Measurements from ENCODE around the gene MEX3A.

MEX3A gene

DNA sequence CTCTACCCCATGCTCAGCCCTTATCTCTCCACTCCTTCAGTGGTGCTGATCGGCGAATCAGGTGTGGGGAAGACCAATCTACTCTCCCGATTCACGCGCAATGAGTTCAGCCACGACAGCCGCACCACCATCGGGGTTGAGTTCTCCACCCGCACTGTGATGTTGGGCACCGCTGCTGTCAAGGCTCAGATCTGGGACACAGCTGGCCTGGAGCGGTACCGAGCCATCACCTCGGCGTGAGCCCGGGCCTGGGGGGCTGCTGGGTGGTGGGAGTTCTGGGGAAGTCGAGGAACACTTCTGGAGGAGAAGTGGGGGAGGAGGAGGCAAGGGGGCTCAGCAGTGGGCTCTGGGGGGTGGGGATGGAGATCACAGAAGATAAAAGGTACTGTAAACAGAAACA, 16.4 kb downstream of the MEX3A start:
- no peak for TF ChIP-seq CREB1 (IDR thresholded peaks at IDR 0.05; ENCODE audit: low read depth)
- TF ChIP-seq EP300 (IDR thresholded peaks at IDR 0.05; ENCODE audit: borderline replicate concordance), result no peak
- no peak for TF ChIP-seq CEBPB (IDR thresholded peaks at IDR 0.05)
- TF ChIP-seq RAD21 (IDR thresholded peaks at IDR 0.05; ENCODE audit: low read depth), result no peak
- TF ChIP-seq, protein P1, sequence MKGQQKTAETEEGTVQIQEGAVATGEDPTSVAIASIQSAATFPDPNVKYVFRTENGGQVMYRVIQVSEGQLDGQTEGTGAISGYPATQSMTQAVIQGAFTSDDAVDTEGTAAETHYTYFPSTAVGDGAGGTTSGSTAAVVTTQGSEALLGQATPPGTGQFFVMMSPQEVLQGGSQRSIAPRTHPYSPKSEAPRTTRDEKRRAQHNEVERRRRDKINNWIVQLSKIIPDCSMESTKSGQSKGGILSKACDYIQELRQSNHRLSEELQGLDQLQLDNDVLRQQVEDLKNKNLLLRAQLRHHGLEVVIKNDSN (IDR thresholded peaks at IDR 0.05), result no peak
- TF ChIP-seq TEAD4 (IDR thresholded peaks at IDR 0.05), result no peak
- TF ChIP-seq, protein P2, sequence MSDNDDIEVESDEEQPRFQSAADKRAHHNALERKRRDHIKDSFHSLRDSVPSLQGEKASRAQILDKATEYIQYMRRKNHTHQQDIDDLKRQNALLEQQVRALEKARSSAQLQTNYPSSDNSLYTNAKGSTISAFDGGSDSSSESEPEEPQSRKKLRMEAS (IDR thresholded peaks at IDR 0.05), result no peak
- TF ChIP-seq, protein P3, sequence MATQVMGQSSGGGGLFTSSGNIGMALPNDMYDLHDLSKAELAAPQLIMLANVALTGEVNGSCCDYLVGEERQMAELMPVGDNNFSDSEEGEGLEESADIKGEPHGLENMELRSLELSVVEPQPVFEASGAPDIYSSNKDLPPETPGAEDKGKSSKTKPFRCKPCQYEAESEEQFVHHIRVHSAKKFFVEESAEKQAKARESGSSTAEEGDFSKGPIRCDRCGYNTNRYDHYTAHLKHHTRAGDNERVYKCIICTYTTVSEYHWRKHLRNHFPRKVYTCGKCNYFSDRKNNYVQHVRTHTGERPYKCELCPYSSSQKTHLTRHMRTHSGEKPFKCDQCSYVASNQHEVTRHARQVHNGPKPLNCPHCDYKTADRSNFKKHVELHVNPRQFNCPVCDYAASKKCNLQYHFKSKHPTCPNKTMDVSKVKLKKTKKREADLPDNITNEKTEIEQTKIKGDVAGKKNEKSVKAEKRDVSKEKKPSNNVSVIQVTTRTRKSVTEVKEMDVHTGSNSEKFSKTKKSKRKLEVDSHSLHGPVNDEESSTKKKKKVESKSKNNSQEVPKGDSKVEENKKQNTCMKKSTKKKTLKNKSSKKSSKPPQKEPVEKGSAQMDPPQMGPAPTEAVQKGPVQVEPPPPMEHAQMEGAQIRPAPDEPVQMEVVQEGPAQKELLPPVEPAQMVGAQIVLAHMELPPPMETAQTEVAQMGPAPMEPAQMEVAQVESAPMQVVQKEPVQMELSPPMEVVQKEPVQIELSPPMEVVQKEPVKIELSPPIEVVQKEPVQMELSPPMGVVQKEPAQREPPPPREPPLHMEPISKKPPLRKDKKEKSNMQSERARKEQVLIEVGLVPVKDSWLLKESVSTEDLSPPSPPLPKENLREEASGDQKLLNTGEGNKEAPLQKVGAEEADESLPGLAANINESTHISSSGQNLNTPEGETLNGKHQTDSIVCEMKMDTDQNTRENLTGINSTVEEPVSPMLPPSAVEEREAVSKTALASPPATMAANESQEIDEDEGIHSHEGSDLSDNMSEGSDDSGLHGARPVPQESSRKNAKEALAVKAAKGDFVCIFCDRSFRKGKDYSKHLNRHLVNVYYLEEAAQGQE (IDR thresholded peaks at IDR 0.05; ENCODE audit: low read depth), result no peak
- TF ChIP-seq YY1 (IDR thresholded peaks at IDR 0.05; ENCODE audit: low read depth), result no peak
- TF ChIP-seq FOXM1 (IDR thresholded peaks at IDR 0.05; ENCODE audit: borderline replicate concordance, low read depth), result no peak
- no peak for TF ChIP-seq TAF1 (IDR thresholded peaks at IDR 0.05; ENCODE audit: low read depth)
- no peak for TF ChIP-seq NFIC (IDR thresholded peaks at IDR 0.05)
- no peak for TF ChIP-seq ZBTB7A (IDR thresholded peaks at IDR 0.05; ENCODE audit: low read depth)
- no peak for TF ChIP-seq EGR1 (IDR thresholded peaks at IDR 0.05)

DNA sequence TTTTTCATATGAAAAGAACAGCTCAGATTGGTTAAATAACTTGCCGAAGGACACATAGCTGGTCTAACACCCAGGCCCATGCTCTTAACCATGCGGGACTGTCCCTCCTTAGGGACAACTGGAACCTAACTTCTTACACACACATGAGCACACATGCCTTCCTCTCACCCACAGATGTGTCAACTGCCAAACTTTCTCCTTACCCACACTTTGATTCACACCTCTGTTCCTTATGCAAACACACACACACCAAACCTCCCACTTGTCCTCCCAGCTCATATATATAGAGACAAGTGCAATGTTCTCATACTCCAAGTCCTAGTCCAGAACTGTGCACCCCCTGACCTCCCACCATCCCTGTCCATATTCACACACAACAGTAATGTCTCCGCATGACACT, 17.1 kb downstream of the MEX3A start:
- TF ChIP-seq NFIC (IDR thresholded peaks at IDR 0.05), result no peak
- TF ChIP-seq YY1 (IDR thresholded peaks at IDR 0.05; ENCODE audit: low read depth), result no peak

DNA sequence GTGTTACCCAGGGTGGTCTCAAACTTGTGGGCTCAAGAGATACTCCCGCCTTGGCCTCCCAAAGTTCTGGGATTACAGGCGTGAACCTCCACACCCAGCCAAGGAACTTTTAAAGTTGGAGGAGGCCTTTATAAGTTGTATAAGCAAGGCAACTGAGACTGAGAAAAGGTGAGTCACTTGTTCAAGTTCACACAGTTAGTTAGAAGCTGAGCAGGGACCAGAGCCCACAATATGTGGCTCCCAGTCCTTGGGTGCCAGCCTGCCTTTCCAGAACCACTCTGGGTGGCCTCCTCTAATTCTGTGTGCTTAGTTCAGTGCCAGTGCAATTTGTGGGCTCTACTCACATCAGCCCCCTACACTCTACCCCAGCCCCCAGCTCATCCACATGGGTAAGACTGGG, 17.6 kb downstream of the MEX3A start:
- no peak for TF ChIP-seq TEAD4 (IDR thresholded peaks at IDR 0.05)
- TF ChIP-seq EGR1 (IDR thresholded peaks at IDR 0.05), result no peak
- TF ChIP-seq, protein P2 (IDR thresholded peaks at IDR 0.05), result no peak
- TF ChIP-seq, protein P3 (IDR thresholded peaks at IDR 0.05; ENCODE audit: low read depth), result no peak

DNA sequence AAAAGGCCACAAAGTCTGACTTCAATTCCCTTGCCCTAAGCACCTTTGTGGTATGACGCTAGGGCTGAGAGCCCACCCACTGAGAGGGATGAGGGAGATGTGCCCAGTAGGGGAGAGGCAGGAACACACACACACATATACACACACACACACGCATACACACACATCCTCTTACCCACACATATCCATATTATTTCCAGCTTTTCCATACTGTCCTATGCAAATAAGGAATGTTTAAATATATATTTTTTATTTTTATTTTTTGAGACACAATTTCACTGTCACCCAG, 18.3 kb downstream of the MEX3A start:
- TF ChIP-seq TEAD4 (IDR thresholded peaks at IDR 0.05), result no peak
- no peak for TF ChIP-seq CEBPB (IDR thresholded peaks at IDR 0.05)
- no peak for TF ChIP-seq NFIC (IDR thresholded peaks at IDR 0.05)
- TF ChIP-seq, protein P3 (IDR thresholded peaks at IDR 0.05; ENCODE audit: low read depth), result no peak

DNA sequence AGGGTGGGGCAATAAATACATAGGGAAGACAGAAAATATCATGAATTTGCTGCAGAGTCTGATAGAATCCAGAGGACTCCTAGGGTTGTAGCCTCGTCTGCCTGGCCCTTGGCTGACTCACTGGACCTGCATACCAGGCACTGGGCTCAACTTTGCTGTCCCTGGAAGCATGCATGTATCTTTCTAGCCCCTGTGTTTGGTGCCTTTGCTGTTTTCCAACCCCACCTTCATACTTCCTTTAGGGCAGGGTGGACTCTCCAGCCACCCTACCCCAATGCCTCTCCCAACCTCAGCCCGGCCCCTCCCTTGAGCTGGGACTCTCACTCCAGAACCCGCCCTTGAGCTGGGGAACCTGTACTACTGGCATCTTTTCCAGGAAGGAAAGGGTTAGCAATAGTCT, 20.1 kb downstream of the MEX3A start:
- TF ChIP-seq, protein P1 (IDR thresholded peaks at IDR 0.05), result no peak
- TF ChIP-seq, protein P3 (IDR thresholded peaks at IDR 0.05; ENCODE audit: low read depth), result no peak
- TF ChIP-seq YY1 (IDR thresholded peaks at IDR 0.05; ENCODE audit: low read depth) (no peak), CREB1 (IDR thresholded peaks at IDR 0.05; ENCODE audit: low read depth) (no peak), NFIC (IDR thresholded peaks at IDR 0.05) (no peak), TEAD4 (IDR thresholded peaks at IDR 0.05) (no peak), EGR1 (IDR thresholded peaks at IDR 0.05) (no peak), EP300 (IDR thresholded peaks at IDR 0.05; ENCODE audit: borderline replicate concordance) (no peak), RAD21 (IDR thresholded peaks at IDR 0.05; ENCODE audit: low read depth) (no peak), CEBPB (IDR thresholded peaks at IDR 0.05) (no peak)

All from Ishikawa (cell line).